Measurements from ENCODE around the gene KRTAP10-2.

Gene KRTAP10-2

GRCh38 chr21:44502171-44502958, 48.9 kb downstream of the KRTAP10-2 start:
- no peak for DNase-seq (ENCODE audit: low read depth, low spot score)
- Histone ChIP-seq H3K27ac (peak overlapping the region; percentile 16; the same call in 1 of the 2 replicates), H3K36me3 (ENCODE audit: insufficient read depth, low read length) (no peaks in the 10 kb centered on the region), H3K9me3 (ENCODE audit: low read depth, low read length) (no peaks in the 10 kb centered on the region), H3K4me3 (no peak overlapping the region), H3K9ac (ENCODE audit: insufficient read length) (no peak overlapping the region)
- no peak for TF ChIP-seq POLR2AphosphoS5 (IDR thresholded peaks at IDR 0.05; ENCODE audit: borderline replicate concordance, low read depth, low read length)
- TF ChIP-seq FOXP2 (optimal IDR thresholded peaks at IDR 0.05; ENCODE audit: control extremely low read depth, extremely low read length, insufficient read depth): no peak
- no peak for TF ChIP-seq EZH2 (IDR thresholded peaks at IDR 0.05)
